ENCODE measurements around the gene ADARB1. TPM values are rescaled to one million over a fixed set of nuclear protein-coding genes. Genes with fewer than 3 reads are reported as not detected.

The ADARB1 gene
- total RNA-seq, 2 experiments from 2014 or later: 27.5 to 28.6 TPM

- no peak overlapping the region for H3K27ac Mint-ChIP-seq
- H3K27me3 Mint-ChIP-seq: no peaks in the 10 kb centered on the region
- H3K9me3 Mint-ChIP-seq: no peaks in the 10 kb centered on the region
- H3K4me1 Mint-ChIP-seq (ENCODE audit: low read depth): no peaks in the 10 kb centered on the region
- ChIA-PET CTCF (interaction anchor here (1.0 kb wide), 1 partner anchor 25 kb away, joined by 3 read pairs; no protein-coding TSS in a partner anchor), POLR2A (no interaction called here)
- H3K9me3 ChIP-seq (ENCODE audit: control insufficient read depth in 1 of 2, insufficient read depth in 1 of 2, low read length in 2 of 2): peaks cover 0 to 3% of the 10 kb centered on the region in 2 experiments
- peaks cover 70% of the 10 kb centered on the region for H3K36me3 ChIP-seq (ENCODE audit: insufficient read depth, low read length)
- DNase-seq (no peak), ATAC-seq (ENCODE audit: poor library complexity) (no peak)
- H3K4me3 Mint-ChIP-seq: no peak overlapping the region
- intact Hi-C loops (cut with DNase I, micrococcal nuclease): no loop called here
- peaks cover 80% of the 10 kb centered on the region for H3K36me3 Mint-ChIP-seq (ENCODE audit: low read depth)
- H3K27me3 ChIP-seq (ENCODE audit: control insufficient read depth in 1 of 2, insufficient read depth in 2 of 2, low read length in 2 of 2): no peaks in the 10 kb centered on the region
- TF ChIP-seq, protein P1, sequence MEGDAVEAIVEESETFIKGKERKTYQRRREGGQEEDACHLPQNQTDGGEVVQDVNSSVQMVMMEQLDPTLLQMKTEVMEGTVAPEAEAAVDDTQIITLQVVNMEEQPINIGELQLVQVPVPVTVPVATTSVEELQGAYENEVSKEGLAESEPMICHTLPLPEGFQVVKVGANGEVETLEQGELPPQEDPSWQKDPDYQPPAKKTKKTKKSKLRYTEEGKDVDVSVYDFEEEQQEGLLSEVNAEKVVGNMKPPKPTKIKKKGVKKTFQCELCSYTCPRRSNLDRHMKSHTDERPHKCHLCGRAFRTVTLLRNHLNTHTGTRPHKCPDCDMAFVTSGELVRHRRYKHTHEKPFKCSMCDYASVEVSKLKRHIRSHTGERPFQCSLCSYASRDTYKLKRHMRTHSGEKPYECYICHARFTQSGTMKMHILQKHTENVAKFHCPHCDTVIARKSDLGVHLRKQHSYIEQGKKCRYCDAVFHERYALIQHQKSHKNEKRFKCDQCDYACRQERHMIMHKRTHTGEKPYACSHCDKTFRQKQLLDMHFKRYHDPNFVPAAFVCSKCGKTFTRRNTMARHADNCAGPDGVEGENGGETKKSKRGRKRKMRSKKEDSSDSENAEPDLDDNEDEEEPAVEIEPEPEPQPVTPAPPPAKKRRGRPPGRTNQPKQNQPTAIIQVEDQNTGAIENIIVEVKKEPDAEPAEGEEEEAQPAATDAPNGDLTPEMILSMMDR (IDR thresholded peaks at IDR 0.05): no peak
- H3K27ac ChIP-seq (ENCODE audit: low read depth in 1 of 2, low read length in 2 of 2): no peak overlapping the region
- no peak overlapping the region for H3K4me3 ChIP-seq (ENCODE audit: low read length)
- H3K4me1 ChIP-seq (ENCODE audit: insufficient read depth, low read length): no peaks in the 10 kb centered on the region
These were observed 105.3 kb downstream of the ADARB1 start for GRCh38 chr21:45179568-45180245.

DNA sequence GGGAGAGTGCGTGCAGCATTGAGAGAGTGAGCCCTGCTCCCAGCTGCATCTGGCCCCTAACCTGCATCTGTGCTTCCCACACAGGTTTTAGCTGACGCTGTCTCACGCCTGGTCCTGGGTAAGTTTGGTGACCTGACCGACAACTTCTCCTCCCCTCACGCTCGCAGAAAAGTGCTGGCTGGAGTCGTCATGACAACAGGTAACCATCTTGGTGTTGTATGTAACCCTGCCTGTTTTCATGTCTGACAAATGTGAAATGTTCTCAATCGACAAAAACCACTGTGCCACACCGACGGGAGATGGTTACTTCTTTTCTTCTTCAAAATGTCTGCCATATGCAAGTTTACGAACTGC, 105.8 kb downstream of the ADARB1 start:
- H3K27ac ChIP-seq (ENCODE audit: low read depth in 1 of 2, low read length in 2 of 2): no peak overlapping the region
- intact Hi-C loops (cut with DNase I, micrococcal nuclease): no loop called here
- H3K4me3 ChIP-seq (ENCODE audit: low read length): no peak overlapping the region
- H3K27me3 Mint-ChIP-seq: no peaks in the 10 kb centered on the region
- CTCF ChIA-PET: interaction anchor here (1.0 kb wide), 1 partner anchor 25 kb away, joined by 3 read pairs; no protein-coding TSS in a partner anchor
- H3K4me1 ChIP-seq (ENCODE audit: insufficient read depth, low read length): no peaks in the 10 kb centered on the region
- TF ChIP-seq, protein P1 (IDR thresholded peaks at IDR 0.05): no peak
- H3K4me3 Mint-ChIP-seq: no peak overlapping the region
- ATAC-seq (ENCODE audit: poor library complexity): no peak
- peaks cover 0 to 3% of the 10 kb centered on the region in 2 experiments for H3K9me3 ChIP-seq (ENCODE audit: control insufficient read depth in 1 of 2, insufficient read depth in 1 of 2, low read length in 2 of 2)
- H3K9me3 Mint-ChIP-seq: no peaks in the 10 kb centered on the region
- no peak for DNase-seq
- H3K4me1 Mint-ChIP-seq (ENCODE audit: low read depth): no peaks in the 10 kb centered on the region
- H3K27me3 ChIP-seq (ENCODE audit: control insufficient read depth in 1 of 2, insufficient read depth in 2 of 2, low read length in 2 of 2): no peaks in the 10 kb centered on the region
- H3K27ac Mint-ChIP-seq: no peak overlapping the region
- peaks cover 82% of the 10 kb centered on the region for H3K36me3 Mint-ChIP-seq (ENCODE audit: low read depth)
- POLR2A ChIA-PET: no interaction called here
- peaks cover 75% of the 10 kb centered on the region for H3K36me3 ChIP-seq (ENCODE audit: insufficient read depth, low read length)

DNA sequence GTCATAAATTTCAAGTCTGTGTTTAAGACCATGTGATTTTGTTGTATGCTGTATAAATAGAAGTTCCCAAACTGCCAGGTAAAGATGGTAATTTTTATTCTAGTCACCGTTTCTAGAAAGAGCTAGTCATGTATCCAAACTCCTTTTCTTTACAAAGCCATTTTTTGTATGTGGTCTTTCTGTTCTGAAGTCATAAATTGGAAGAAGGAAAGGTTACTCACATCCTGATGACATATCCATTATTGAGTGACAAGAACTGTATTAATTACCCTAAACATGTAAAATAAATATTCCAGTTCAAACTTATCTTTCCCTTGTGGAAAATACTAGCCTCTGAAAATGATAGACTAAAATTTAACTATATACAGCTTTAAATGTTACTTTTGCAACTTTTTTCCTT, 108.6 kb downstream of the ADARB1 start:
- CTCF ChIA-PET: no interaction called here
- POLR2A ChIA-PET: no interaction called here
- H3K27ac Mint-ChIP-seq: no peak overlapping the region

More for the DNA sequence above, 108.6 kb downstream of the ADARB1 start:
- H3K36me3 ChIP-seq (ENCODE audit: insufficient read depth, low read length): peaks cover 78% of the 10 kb centered on the region
- H3K4me1 ChIP-seq (ENCODE audit: insufficient read depth, low read length): no peaks in the 10 kb centered on the region
- Mint-ChIP-seq H3K4me3 (no peak overlapping the region), H3K9me3 (peaks cover 10% of the 10 kb centered on the region), H3K4me1 (ENCODE audit: low read depth) (no peaks in the 10 kb centered on the region), H3K27me3 (no peaks in the 10 kb centered on the region), H3K36me3 (ENCODE audit: low read depth) (peaks cover 89% of the 10 kb centered on the region)
- ATAC-seq (ENCODE audit: poor library complexity): no peak
- DNase-seq: no peak
- TF ChIP-seq, protein P1 (IDR thresholded peaks at IDR 0.05): no peak
- H3K4me3 ChIP-seq (ENCODE audit: low read length): no peak overlapping the region
- no peaks in the 10 kb centered on the region for H3K27me3 ChIP-seq (ENCODE audit: control insufficient read depth in 1 of 2, insufficient read depth in 2 of 2, low read length in 2 of 2)
- intact Hi-C loops (cut with DNase I, micrococcal nuclease): no loop called here
- H3K9me3 ChIP-seq (ENCODE audit: control insufficient read depth in 1 of 2, insufficient read depth in 1 of 2, low read length in 2 of 2): peaks cover 1 to 22% of the 10 kb centered on the region in 2 experiments
- no peak overlapping the region for H3K27ac ChIP-seq (ENCODE audit: low read depth in 1 of 2, low read length in 2 of 2)

Measured in CD4-positive, alpha-beta T cell (primary cell).